SK-N-MC (cell line): Measurements from ENCODE around the gene DDX6.

Experiments used
- EZH2 ChIP-seq: fragments of 200-600 bp; sonication (generic); IDR thresholded peaks from one replicate; pipeline ENCODE4 v1.6.1; 2017; ENCODE audit warnings: antibody characterized with exemption
- POLR2AphosphoS5 ChIP-seq: IDR thresholded peaks from 2 replicates; pipeline ENCODE4 v1.6.1; 2012; ENCODE audit warnings: mild to moderate bottlenecking, low read depth, low read length, borderline replicate concordance

DNA sequence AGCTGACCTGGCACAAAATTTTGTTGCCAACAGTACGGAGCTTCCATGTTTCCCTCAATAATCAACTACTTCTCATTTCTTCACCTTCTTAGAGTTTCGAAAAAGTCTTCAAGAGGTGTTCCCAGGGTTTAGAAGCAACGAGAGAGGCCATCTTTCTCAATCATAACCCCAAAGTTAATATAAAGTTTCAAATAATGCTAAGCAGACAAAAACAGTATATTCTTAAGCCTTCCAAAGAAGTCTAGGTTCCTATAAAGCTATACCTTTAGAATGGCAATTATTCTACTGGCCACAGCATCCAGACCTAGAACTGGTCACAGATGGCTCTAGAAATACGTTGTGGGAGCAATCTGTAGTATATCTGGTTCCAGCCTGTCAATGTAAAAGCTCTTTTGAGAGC lies 16.9 kb downstream of the DDX6 start:
- TF ChIP-seq EZH2 (no peak), POLR2AphosphoS5 (no peak)
